Activated naive CD8-positive, alpha-beta T cell treated with anti-CD3 and anti-CD28 coated beads for 36 hours (primary cell): ENCODE measurements around the gene CCSER2. TPM values are rescaled to one million over a fixed set of nuclear protein-coding genes. Genes with fewer than 3 reads are reported as not detected.
"Not testable (repeated sequence)": the region's sequence is repeated elsewhere in the genome, so short reads cannot be mapped to it uniquely, and the experiment has no call there.

Experiments
- DNase-seq: peaks from one replicate; pipeline ENCODE4 v3.0.0; 2021
- H3K27ac Mint-ChIP-seq: one replicate; pipeline ENCODE4 v1.8.0; 2022; ENCODE audit warnings: mild to moderate bottlenecking, moderate library complexity, mixed read lengths
- H3K27me3 Mint-ChIP-seq: one replicate; pipeline ENCODE4 v1.8.0; 2022; ENCODE audit warnings: mild to moderate bottlenecking, mixed read lengths
- H3K36me3 Mint-ChIP-seq: one replicate; pipeline ENCODE4 v1.8.0; 2021; ENCODE audit warnings: mild to moderate bottlenecking, mixed read lengths
- H3K4me1 Mint-ChIP-seq: one replicate; pipeline ENCODE4 v1.8.0; 2021; ENCODE audit warnings: mixed read lengths
- H3K4me3 Mint-ChIP-seq: one replicate; pipeline ENCODE4 v1.8.0; 2022; ENCODE audit warnings: mild to moderate bottlenecking, moderate library complexity, mixed read lengths
- H3K9me3 Mint-ChIP-seq: one replicate; pipeline ENCODE4 v1.8.0; 2022; ENCODE audit warnings: mixed read lengths
- total RNA-seq, 2 experiments: library from RNA; stranded (reverse); gene quantifications; one replicate each; pipeline ENCODE4 v1.2.3, GENCODE V29; 2021

Gene CCSER2
- total RNA-seq, 2 experiments from 2014 or later = 42.4 to 43.8 TPM

DNA sequence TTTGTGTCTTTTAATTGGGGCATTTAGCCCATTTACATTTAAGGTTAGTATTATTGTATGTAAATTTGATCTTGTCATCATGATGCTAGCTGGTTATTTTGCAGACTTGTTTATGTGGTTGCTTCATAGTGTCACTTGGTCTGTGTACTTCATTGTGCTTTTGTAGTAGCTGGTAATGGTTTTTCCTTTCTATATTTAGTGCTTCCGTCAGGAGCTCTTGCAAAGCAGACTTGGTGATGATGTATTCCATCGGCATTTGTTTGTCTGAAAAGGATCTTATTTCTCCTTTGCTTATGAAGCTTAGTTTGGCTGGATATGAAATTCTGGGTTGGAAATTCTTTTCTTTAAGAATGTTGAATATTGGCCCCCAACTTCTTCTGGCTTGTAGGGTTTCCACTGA, 85.7 kb downstream of the CCSER2 start:
- H3K4me3 Mint-ChIP-seq, H3K4me1 Mint-ChIP-seq, H3K27me3 Mint-ChIP-seq, DNase-seq, H3K27ac Mint-ChIP-seq: not testable (repeated sequence)
- peaks cover 47% of the 10 kb centered on the region for H3K9me3 Mint-ChIP-seq
- peaks cover 79% of the 10 kb centered on the region for H3K36me3 Mint-ChIP-seq

DNA sequence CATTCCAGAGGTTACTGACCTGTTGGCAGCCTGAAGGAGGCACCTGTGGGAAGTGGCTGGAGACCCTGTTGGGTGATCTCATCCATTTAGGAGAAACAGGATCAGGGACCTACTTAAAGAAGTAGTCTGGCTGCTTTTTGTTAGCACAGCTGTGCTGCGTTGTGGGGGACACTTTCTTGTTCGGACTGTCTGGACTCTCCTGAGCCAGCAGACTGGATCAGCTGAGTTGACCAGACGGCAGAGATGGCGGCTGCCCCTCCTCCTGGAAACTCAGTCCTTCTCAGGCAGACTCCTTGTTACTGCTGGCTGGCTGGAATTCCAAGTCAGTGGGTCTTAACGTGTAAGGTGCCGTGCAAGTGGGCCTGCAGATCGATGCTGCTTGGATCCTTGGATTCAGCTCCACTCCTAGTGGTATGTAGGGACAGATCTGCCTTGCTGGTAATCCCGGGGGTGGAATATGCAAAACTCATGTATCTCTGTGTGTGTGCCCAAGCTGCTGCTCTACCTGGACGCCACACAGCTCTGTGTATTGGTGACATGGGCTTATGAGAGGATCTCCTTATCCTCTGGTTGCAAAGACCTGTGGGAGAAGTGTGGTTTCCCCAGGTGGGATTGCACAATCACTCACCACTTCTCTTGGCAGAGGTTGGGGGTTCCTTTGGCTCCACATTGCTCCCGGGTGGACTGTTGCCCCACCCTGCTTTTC, 87.3 kb downstream of the CCSER2 start:
- Mint-ChIP-seq H3K9me3 (peaks cover 53% of the 10 kb centered on the region), H3K36me3 (peaks cover 83% of the 10 kb centered on the region), H3K27me3 (no peaks in the 10 kb centered on the region), H3K4me3 (no peak overlapping the region), H3K27ac (no peak overlapping the region), H3K4me1 (peaks cover 3% of the 10 kb centered on the region)
- DNase-seq = no peak

DNA sequence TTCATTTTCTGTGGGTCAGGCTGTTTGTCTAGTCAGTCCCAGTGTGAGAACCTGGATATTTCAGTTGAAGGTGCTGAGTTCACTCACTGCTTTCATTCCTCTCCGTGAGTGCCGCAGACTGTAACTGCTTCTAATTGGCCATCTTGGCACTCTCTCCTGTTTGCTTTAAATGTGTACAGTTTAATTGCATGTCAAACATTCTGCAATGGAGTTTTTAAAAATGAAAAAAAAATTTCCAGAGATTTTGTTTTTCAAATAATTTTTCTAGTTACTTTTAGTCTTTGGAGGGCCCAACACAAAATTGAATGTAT, 87.8 kb downstream of the CCSER2 start:
- no peak for DNase-seq
- Mint-ChIP-seq H3K27me3 (no peaks in the 10 kb centered on the region), H3K27ac (no peak overlapping the region), H3K9me3 (peaks cover 52% of the 10 kb centered on the region), H3K36me3 (peaks cover 83% of the 10 kb centered on the region), H3K4me3 (no peak overlapping the region), H3K4me1 (peaks cover 3% of the 10 kb centered on the region)

DNA sequence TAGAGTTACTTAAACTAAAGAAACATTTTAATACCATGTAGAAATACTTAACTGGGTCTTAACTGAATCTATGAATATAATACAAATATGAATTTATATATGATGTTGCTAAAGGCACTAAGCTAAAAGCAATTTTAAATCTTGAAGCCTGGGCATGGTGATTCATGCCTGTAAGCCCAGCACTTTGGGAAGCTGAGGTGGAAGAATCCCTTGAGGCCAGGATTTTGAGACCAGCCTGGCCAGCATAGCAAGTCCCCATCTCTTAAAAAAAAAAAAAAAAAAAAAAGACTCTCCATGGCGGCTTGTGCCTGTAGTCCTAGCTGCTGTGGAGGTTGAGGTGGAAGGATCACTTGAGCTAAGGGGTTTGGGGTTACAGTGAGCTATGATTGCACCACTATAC, 95.3 kb downstream of the CCSER2 start:
- no peak overlapping the region for H3K27ac Mint-ChIP-seq

DNA sequence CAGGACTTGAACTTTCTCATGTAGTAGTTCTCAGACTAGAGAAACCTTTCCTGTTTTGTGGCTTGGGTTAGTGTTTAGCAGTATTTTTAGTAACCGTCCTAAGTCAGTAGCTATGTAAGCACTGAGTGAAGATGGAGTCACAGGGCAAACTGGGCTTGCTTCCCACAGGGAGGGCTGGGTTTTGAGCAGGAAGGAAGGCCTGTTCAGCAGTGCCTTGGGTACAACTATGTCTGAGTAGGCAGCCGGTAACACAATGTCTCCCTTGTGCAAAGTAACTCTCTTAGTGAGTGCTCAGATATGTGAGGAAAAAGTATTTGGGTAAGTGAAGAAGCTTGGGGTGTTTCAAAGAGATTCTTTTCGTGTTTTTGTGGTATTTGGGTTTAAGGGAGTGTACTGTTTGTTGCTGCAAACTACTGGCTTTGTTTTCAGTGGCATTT, 96.4 kb downstream of the CCSER2 start:
- Mint-ChIP-seq H3K36me3 (peaks cover 44% of the 10 kb centered on the region), H3K9me3 (peaks cover 23% of the 10 kb centered on the region), H3K4me3 (peak overlapping the region; percentile 42), H3K27me3 (no peaks in the 10 kb centered on the region), H3K4me1 (peaks cover 32% of the 10 kb centered on the region), H3K27ac (peak overlapping the region; percentile 55)
- DNase-seq = no peak

More for the DNA sequence above, 95.3 kb downstream of the CCSER2 start:
- Mint-ChIP-seq H3K4me1 (peaks cover 30% of the 10 kb centered on the region), H3K9me3 (peaks cover 29% of the 10 kb centered on the region), H3K4me3 (no peak overlapping the region), H3K36me3 (peaks cover 49% of the 10 kb centered on the region), H3K27me3 (no peaks in the 10 kb centered on the region)
- no peak for DNase-seq

DNA sequence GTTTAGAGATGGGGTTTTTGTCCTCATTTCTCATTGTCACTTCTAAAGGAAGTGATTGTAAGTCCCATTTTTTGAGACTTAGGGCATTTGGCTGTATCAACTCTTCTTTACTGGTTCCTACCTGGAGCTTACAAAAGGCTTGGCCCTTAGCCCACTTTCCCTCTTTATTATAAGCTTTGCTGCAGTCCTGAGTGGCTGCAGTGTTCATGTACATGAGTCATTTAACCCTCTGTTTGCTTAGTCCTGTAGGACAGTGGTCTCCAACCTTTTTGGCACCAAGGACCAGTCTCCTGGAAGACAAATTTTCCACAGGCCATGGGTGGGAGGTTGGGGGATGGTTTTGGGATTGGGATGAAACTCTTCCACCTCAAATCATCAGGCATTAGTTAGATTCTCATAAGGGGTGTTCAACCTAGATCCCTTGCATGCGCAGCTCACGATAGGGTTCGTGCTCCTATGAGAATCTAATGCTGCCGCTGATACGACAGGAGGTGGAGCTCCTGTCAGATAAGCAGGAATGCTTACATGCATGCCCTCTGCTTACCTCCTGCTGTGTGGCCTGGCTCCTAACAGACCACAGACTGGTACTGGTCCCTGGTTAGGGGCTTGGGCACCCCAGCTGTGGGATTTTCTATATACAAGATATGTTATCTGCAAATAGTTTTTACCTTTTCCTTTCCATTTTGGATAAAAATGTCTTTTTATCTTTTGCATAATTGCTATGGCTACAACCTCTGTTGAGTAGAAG, 99.7 kb downstream of the CCSER2 start:
- peaks cover under 1% of the 10 kb centered on the region for H3K9me3 Mint-ChIP-seq
- no peak overlapping the region for H3K4me3 Mint-ChIP-seq
- H3K27ac Mint-ChIP-seq = no peak overlapping the region
- peaks cover 29% of the 10 kb centered on the region for H3K4me1 Mint-ChIP-seq
- no peaks in the 10 kb centered on the region for H3K27me3 Mint-ChIP-seq
- no peak for DNase-seq
- H3K36me3 Mint-ChIP-seq = peaks cover 21% of the 10 kb centered on the region

DNA sequence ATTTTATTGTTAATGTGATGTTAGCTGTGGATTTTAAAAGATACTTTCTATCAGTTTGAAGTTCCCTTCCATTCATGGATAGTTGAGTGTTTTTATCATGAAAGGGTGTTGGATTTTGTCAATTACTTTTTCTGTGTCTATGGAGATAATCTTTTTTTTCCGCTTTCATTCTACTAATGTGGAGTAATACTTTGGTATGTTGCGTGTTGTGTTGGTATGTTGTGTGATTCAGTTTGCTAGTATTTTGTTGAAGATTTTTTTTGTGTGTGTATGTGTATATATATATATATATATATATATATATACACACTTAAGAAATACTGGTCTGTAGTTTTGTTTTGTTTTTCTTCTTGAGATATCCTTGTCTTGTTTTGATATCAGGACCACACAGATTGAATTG, 100.3 kb downstream of the CCSER2 start:
- Mint-ChIP-seq H3K36me3 (peaks cover 17% of the 10 kb centered on the region), H3K4me3 (no peak overlapping the region), H3K9me3 (no peaks in the 10 kb centered on the region), H3K4me1 (peaks cover 28% of the 10 kb centered on the region), H3K27me3 (no peaks in the 10 kb centered on the region), H3K27ac (no peak overlapping the region)
- DNase-seq = no peak

DNA sequence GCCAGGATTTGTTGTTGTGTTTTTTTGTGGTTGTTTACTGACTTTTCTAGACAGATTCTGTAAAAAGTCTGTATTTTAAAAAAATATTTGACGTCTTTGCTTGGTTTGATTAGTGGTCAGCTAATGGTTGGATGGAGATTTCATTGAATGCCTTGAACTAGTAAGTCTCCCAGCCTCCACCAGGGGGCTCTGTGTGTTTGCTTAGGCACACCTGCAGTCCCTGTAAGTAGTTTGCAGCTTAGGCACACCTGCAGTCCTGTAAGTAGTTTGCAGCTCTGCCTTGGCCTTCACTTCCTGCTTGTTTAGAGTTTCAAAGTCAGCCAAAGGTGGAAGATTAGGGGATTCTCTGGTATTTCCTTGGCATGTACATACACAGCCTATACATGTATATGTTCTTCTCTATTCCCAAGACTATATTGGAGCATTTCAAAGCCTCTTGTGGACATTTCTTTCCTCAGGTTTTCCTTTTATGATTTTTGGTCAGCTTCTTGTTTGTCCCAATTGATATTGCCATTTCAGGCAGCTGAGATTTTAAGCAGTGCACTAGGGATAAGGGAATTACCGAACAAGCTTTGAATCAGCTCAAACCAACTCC, 101.6 kb downstream of the CCSER2 start:
- H3K4me1 Mint-ChIP-seq = peaks cover 24% of the 10 kb centered on the region
- H3K36me3 Mint-ChIP-seq = peaks cover 17% of the 10 kb centered on the region
- no peak overlapping the region for H3K4me3 Mint-ChIP-seq
- no peak overlapping the region for H3K27ac Mint-ChIP-seq
- DNase-seq = peak; percentile 55
- no peaks in the 10 kb centered on the region for H3K27me3 Mint-ChIP-seq
- no peaks in the 10 kb centered on the region for H3K9me3 Mint-ChIP-seq

DNA sequence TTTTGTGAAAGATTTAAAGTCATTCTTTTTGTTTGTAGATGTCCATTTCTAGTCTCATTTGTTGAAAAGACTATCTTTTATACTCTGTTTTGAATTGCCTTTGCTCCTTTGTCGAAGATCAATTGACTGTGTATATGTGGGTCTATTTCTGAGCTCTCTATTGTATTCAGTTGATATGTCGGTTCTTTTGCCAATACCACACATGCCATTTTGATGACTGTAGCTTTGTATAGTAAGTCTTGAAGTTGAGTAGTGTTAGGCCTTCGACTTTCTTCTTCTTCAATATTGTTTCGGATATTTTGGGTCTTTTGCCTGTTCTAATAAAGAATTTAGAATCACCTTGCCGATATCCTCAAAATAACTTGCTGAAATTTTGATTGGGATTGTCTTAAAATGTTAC, 104.5 kb downstream of the CCSER2 start:
- H3K4me1 Mint-ChIP-seq = peaks cover 14% of the 10 kb centered on the region
- peaks cover 19% of the 10 kb centered on the region for H3K36me3 Mint-ChIP-seq
- no peaks in the 10 kb centered on the region for H3K9me3 Mint-ChIP-seq
- no peak overlapping the region for H3K4me3 Mint-ChIP-seq
- no peak overlapping the region for H3K27ac Mint-ChIP-seq
- DNase-seq = no peak
- H3K27me3 Mint-ChIP-seq = no peaks in the 10 kb centered on the region

DNA sequence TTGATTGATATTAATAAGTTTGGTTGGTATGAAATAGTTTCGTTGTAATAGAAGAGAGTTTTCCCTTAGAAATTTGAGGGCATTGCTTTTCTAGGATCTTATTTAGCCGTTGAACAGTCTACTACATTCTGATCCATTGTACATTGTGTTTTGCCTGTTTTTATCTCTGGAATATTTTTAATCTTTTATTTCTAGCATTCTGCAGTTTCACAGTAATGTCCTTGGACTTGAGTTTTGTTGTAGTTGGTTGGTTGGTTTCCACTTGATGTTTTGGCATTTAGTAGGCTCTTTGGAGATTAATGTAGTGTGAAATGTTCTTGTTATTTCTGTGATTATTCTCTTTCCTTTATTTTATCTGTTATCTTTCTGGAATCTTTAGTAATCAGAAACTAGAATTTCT, 112.4 kb downstream of the CCSER2 start:
- H3K36me3 Mint-ChIP-seq = peaks cover 41% of the 10 kb centered on the region
- H3K9me3 Mint-ChIP-seq = peaks cover 12% of the 10 kb centered on the region
- no peaks in the 10 kb centered on the region for H3K4me1 Mint-ChIP-seq
- no peak overlapping the region for H3K4me3 Mint-ChIP-seq
- H3K27ac Mint-ChIP-seq = no peak overlapping the region
- no peaks in the 10 kb centered on the region for H3K27me3 Mint-ChIP-seq
- DNase-seq = no peak

DNA sequence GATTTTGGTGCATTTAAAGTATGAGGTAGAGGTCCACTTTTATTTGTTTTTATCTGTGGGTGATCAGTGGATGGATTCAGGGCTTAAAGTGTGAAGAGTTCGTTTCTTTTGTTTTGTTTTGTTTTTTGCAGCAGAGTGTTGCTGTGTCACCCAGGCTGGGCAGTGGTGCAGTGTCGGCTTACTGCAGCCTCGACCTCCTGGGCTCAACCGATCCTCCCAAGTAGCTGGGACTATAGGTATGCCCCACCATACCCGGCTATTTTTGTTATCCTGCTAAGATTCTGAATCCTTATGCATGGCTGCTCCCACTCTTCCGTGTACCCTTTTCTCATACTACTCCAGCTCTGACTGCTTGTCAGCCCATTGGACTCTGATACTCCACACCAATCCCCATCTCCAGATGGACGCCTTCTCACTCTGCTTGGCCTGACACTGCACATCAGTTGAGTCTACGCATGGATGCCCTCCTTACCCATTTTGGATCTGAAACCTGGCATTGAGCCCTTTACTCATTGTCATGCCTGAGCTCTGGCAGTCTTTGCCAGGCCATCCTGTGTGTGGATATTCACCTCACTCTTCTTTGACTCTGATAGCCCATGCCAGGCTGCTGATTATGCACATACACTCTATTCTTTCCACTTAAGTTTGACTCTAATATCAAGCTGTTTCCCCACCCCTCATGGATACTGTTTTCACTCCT, 119.5 kb downstream of the CCSER2 start:
- peaks cover 3% of the 10 kb centered on the region for H3K9me3 Mint-ChIP-seq
- H3K4me1 Mint-ChIP-seq = no peaks in the 10 kb centered on the region
- no peaks in the 10 kb centered on the region for H3K27me3 Mint-ChIP-seq
- H3K4me3 Mint-ChIP-seq = no peak overlapping the region
- H3K36me3 Mint-ChIP-seq = peaks cover 29% of the 10 kb centered on the region
- no peak for DNase-seq
- H3K27ac Mint-ChIP-seq = no peak overlapping the region

DNA sequence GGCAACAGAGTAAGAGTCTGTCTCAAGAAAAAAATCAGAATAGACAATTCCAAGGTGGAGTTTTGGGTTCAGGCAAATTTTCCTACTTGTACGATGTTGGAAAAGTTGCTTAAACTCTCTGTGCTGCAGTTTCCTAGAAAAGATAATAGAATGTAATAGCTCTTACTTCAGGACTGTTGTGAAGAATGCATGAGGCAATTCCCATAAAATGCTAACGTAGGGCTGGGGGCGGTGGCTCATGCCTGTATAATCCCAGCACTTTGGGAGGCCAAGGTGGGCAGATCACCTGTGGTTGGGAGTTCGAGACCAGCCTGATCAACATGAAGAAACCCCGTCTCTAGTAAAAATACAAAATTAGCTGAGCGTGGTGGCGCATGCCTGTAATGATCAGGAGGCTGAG, 121.0 kb downstream of the CCSER2 start:
- H3K4me1 Mint-ChIP-seq, H3K4me3 Mint-ChIP-seq, H3K27ac Mint-ChIP-seq, H3K27me3 Mint-ChIP-seq, H3K9me3 Mint-ChIP-seq, DNase-seq: not testable (repeated sequence)
- H3K36me3 Mint-ChIP-seq = peaks cover 29% of the 10 kb centered on the region

DNA sequence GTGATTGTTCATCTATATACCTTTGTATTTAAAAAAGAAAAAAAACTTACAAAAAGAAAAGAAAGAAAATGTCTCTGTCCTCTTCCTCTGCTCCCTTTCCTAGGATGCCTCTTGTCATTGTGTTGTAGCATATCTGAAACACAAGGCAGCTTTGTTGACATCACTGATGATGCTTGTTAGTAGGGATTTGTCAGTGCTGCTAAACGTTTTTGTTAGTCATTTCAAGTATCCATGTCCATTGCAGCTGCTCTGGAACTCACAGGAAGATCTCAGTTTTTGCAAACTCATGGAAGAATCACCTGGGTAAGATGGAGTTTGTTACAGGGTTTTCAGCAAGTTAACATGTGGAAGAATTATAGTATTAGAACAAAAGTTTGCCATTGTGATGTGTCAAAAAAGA, 123.6 kb downstream of the CCSER2 start:
- Mint-ChIP-seq H3K27ac (no peak overlapping the region), H3K9me3 (peaks cover 7% of the 10 kb centered on the region), H3K27me3 (no peaks in the 10 kb centered on the region), H3K4me1 (peaks cover 15% of the 10 kb centered on the region), H3K36me3 (peaks cover 46% of the 10 kb centered on the region), H3K4me3 (no peak overlapping the region)
- DNase-seq = no peak

DNA sequence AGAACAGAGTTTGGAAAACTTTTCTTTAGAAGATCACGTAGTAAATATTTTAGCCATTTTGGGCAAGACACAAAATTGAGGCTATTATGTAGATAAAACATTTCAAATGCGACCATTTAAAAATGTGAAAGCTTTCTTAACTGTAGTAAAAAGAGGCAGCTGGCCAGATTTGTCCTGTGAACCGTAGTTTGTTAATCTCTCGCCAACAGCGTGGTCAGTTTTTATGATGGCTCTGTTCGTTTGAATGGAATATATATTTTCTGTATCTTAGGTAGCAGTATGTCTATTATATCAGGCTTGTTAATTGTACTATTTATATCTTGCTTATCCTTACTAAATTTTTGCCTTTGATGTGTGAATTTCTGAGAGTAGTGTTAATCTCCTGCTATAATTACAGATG, 124.9 kb downstream of the CCSER2 start:
- Mint-ChIP-seq H3K27me3 (no peaks in the 10 kb centered on the region), H3K36me3 (peaks cover 42% of the 10 kb centered on the region), H3K4me1 (peaks cover 15% of the 10 kb centered on the region), H3K9me3 (peaks cover 7% of the 10 kb centered on the region), H3K27ac (no peak overlapping the region), H3K4me3 (no peak overlapping the region)
- DNase-seq = no peak

DNA sequence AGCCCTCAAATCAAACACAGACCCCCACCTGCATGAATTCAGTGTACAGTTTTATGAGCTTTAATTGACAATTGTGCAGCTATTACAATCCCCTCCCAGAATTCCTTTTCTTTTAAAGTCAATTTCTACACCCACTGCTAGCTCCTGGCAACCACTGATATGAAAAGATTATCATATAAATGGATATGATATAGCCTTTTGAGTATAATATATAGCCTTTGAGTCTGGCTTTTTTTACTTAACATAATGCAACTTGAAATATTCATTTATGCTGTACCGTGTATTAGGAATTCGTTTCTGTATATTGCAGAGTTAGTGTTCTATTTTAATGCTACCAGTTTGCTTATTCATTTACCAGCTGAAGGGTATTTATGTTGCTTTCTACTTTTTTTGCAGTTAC, 127.7 kb downstream of the CCSER2 start:
- H3K36me3 Mint-ChIP-seq = peaks cover 52% of the 10 kb centered on the region
- H3K4me1 Mint-ChIP-seq = peaks cover 17% of the 10 kb centered on the region
- H3K27ac Mint-ChIP-seq = no peak overlapping the region
- DNase-seq = no peak
- H3K4me3 Mint-ChIP-seq = no peak overlapping the region
- H3K9me3 Mint-ChIP-seq = peaks cover 13% of the 10 kb centered on the region
- H3K27me3 Mint-ChIP-seq = no peaks in the 10 kb centered on the region
